Stomach (tissue), 9 donors: ENCODE measurements around the gene COPE. TPM values are rescaled to one million over a fixed set of nuclear protein-coding genes. Genes with fewer than 3 reads are reported as not detected.

Source experiments
- DNase-seq, 2 donors: peaks; one replicate each; pipeline versions ENCODE4 v3.0.0 to v3.0.0-alpha.2; 2013 to 2019
- H3K27ac ChIP-seq, 5 donors: fragments of 200-600 bp in 4 of 5; sonication (generic) in 4 of 5; one replicate each; pipeline ENCODE4 v1.5.1; 2013 to 2019; ENCODE audit warnings: mild to moderate bottlenecking in 1 of 5, moderate library complexity in 1 of 5
- H3K27me3 ChIP-seq, 3 donors: fragments of 200-600 bp; sonication (generic); one replicate each; pipeline ENCODE4 v1.5.1; 2017 to 2019; ENCODE audit warnings: mixed run types in 1 of 3
- H3K36me3 ChIP-seq, 4 donors: fragments of 200-600 bp; sonication (generic); 1 replicate in 3 of 4; 2 replicates in 1 of 4; pipeline ENCODE4 v1.5.1; 2016 to 2019
- H3K4me1 ChIP-seq, 4 donors: fragments of 200-600 bp; sonication (generic); one replicate each; pipeline ENCODE4 v1.5.1; 2016 to 2019
- H3K4me3 ChIP-seq, 4 donors: fragments of 200-600 bp; sonication (generic) in 3 of 4; one replicate each; pipeline ENCODE4 v1.5.1; 2016 to 2019; ENCODE audit warnings: mild to moderate bottlenecking in 1 of 4
- H3K9me3 ChIP-seq, 4 donors: fragments of 200-600 bp; sonication (generic); one replicate each; pipeline ENCODE4 v1.5.1; 2016 to 2019
- CTCF ChIP-seq, 7 experiments: fragments of 450-650 bp in 4 of 7; fragments of 200-600 bp in 3 of 7; sonication (generic) in 3 of 7; IDR thresholded peaks; one replicate each; pipeline ENCODE4 v1.5.1; 2016 to 2019; ENCODE audit warnings: antibody characterized with exemption in 7 of 7, control low read depth in 2 of 7, mild to moderate bottlenecking in 1 of 7
- EP300 ChIP-seq: sonication (generic); formaldehyde crosslinking; IDR thresholded peaks from one replicate; pipeline ENCODE4 v1.6.1; 2017; ENCODE audit warnings: antibody characterized with exemption
- POLR2A ChIP-seq, 4 donors: fragments of 450-650 bp; IDR thresholded peaks; one replicate each; pipeline ENCODE4 v1.6.1; 2016; ENCODE audit warnings: antibody characterized with exemption in 4 of 4, control low read depth in 2 of 4, mild to moderate bottlenecking in 1 of 4, moderate library complexity in 1 of 4
- POLR2AphosphoS5 ChIP-seq, 3 donors: sonication (generic); formaldehyde crosslinking; IDR thresholded peaks; one replicate each; pipeline ENCODE4 v1.6.1; 2016; ENCODE audit warnings: antibody characterized with exemption in 3 of 3
- WGBS, 5 donors: extraction: QIAGEN DNeasy Blood & Tissue Kit in 3 of 5; methylation state at CpG; one replicate each; pipeline versions ENCODE4 v1.1.5 to v1.1.7; 2013 to 2018; 5-methylcytosine and 5-hydroxymethylcytosine counted together
- intact Hi-C: fragments of 100-400 bp; cut with DNase I; formaldehyde crosslinking; loops from one replicate; pipeline ENCODE4 v1.15.1; 2023; ENCODE audit warnings: low total_unique reads
- polyA plus RNA-seq, 3 donors: library from polyadenylated mRNA; stranded (reverse); fragments of 200-250 nt; gene quantifications; one replicate each; pipeline ENCODE4 v1.2.3, GENCODE V29; 2013
- total RNA-seq, 5 donors: library from RNA; depleted of rRNA; stranded (reverse); fragments of >200 nt; gene quantifications; one replicate each; pipeline versions ENCODE4 v1.1.0 to v1.2.3, GENCODE V29; 2014 to 2016
- donor health status: healthy with polysubstance abuse.
- donor health status: Bipolar disorder and iron deficiency.
- donor health status: healthy.

Gene COPE
- total and polyA plus RNA-seq, 8 donors = 76.7 to 283 (median 209) TPM

- 82 to 90% (median 86%) methylated on average over 12 to 20 of the region's 20 CpGs for WGBS, 5 donors
- TF ChIP-seq CTCF (IDR thresholded peaks at IDR 0.05) (no peak), POLR2AphosphoS5 (IDR thresholded peaks at IDR 0.05) (no peak), EP300 (no peak), POLR2A (IDR thresholded peaks at IDR 0.05) (no peak)
- peaks cover 12 to 32% (median 14%) of the 10 kb centered on the region in 4 donors for H3K4me1 ChIP-seq
- intact Hi-C loops = no loop called here
- no peaks in the 10 kb centered on the region for H3K9me3 ChIP-seq
- peaks cover 0 to 25% (median 18%) of the 10 kb centered on the region in 3 donors for H3K27me3 ChIP-seq
- DNase-seq = no peak
- no peak overlapping the region for H3K27ac ChIP-seq
- peaks cover 38 to 60% (median 54%) of the 10 kb centered on the region in 4 donors for H3K36me3 ChIP-seq
- no peak overlapping the region for H3K4me3 ChIP-seq
Measured at GRCh38 chr19:18899624-18900560, 19.3 kb downstream of the COPE start.

GRCh38 chr19:18898607-18899408 lies 20.4 kb downstream of the COPE start:
- TF ChIP-seq CTCF (IDR thresholded peaks at IDR 0.05) (no peak), POLR2A (IDR thresholded peaks at IDR 0.05) (no peak), EP300 (no peak), POLR2AphosphoS5 (IDR thresholded peaks at IDR 0.05) (no peak)
- 59 to 76% (median 65%) methylated on average over 14 to 18 of the region's 18 CpGs for WGBS, 5 donors
- intact Hi-C loops = no loop called here
- H3K4me3 ChIP-seq = no peak overlapping the region
- H3K27ac ChIP-seq = no peak overlapping the region
- H3K36me3 ChIP-seq = peaks cover 31 to 49% (median 43%) of the 10 kb centered on the region in 4 donors
- no peaks in the 10 kb centered on the region for H3K9me3 ChIP-seq
- H3K4me1 ChIP-seq = peaks cover 13 to 43% (median 25%) of the 10 kb centered on the region in 4 donors
- peaks cover 5 to 36% (median 29%) of the 10 kb centered on the region in 3 donors for H3K27me3 ChIP-seq
- DNase-seq = no peak

GRCh38 chr19:18898081-18898606 lies 21.0 kb downstream of the COPE start:
- no peak for TF ChIP-seq CTCF (IDR thresholded peaks at IDR 0.05)
- no peak for TF ChIP-seq POLR2AphosphoS5 (IDR thresholded peaks at IDR 0.05)
- TF ChIP-seq POLR2A (IDR thresholded peaks at IDR 0.05) = no peak
- TF ChIP-seq EP300 = no peak
- no peak for DNase-seq
- Histone ChIP-seq H3K9me3 (no peaks in the 10 kb centered on the region), H3K27me3 (peaks cover 5 to 43% (median 34%) of the 10 kb centered on the region in 3 donors), H3K4me3 (no peak overlapping the region), H3K36me3 (peaks cover 25 to 42% (median 36%) of the 10 kb centered on the region in 4 donors), H3K27ac (no peak overlapping the region), H3K4me1 (peaks cover 13 to 48% (median 27%) of the 10 kb centered on the region in 4 donors)
- WGBS, 5 donors = 30 to 54% (median 37%) methylated on average over 8 to 18 of the region's 18 CpGs
- intact Hi-C loops = no loop called here
